ENCODE results near the gene DCD.
A peak's percentile ranks its signal among the peaks of the same experiment; 100 is the strongest.

DCD gene

GRCh38 chr12:54608156-54608555 lies 40.0 kb downstream of the DCD start:
- ChIA-PET CTCF (no interaction called here), POLR2A (no interaction called here)
- no peak for TF ChIP-seq FOXK2 (IDR thresholded peaks at IDR 0.05)
- no peak for DNase-seq (ENCODE audit: extremely low spot score)

GRCh38 chr12:54606556-54606955 lies 41.6 kb downstream of the DCD start:
- CTCF ChIA-PET: interaction anchor here (0.8 to 1.1 kb wide), 3 partner anchors 27 to 80 kb away, joined by 3 to 4 read pairs (median 3); no protein-coding TSS in a partner anchor

GRCh38 chr12:54605138-54605970 lies 42.8 kb downstream of the DCD start:
- TF ChIP-seq FOXK2 (IDR thresholded peaks at IDR 0.05): no peak
- TF ChIP-seq PKNOX1 (IDR thresholded peaks at IDR 0.05): no peak
- no peak for TF ChIP-seq BHLHE40 (IDR thresholded peaks at IDR 0.05; ENCODE audit: borderline replicate concordance)
- TF ChIP-seq SP1 (IDR thresholded peaks at IDR 0.05): no peak
- TF ChIP-seq ZNF384 (IDR thresholded peaks at IDR 0.05): no peak
- DNase-seq (ENCODE audit: extremely low spot score): no peak
- POLR2A ChIA-PET: no interaction called here
- CTCF ChIA-PET: interaction anchor here (0.8 to 1.0 kb wide), 2 partner anchors 26 to 78 kb away, joined by 3 to 4 read pairs; no protein-coding TSS in a partner anchor

More at GRCh38 chr12:54606556-54606955, 41.6 kb downstream of the DCD start:
- POLR2A ChIA-PET: no interaction called here
- no peak for DNase-seq (ENCODE audit: extremely low spot score)
- TF ChIP-seq ARNT (IDR thresholded peaks at IDR 0.05): no peak
- no peak for TF ChIP-seq SP1 (IDR thresholded peaks at IDR 0.05)
- no peak for TF ChIP-seq FOXK2 (IDR thresholded peaks at IDR 0.05)

GRCh38 chr12:54604436-54604835 lies 43.7 kb downstream of the DCD start:
- POLR2A ChIA-PET: no interaction called here
- TF ChIP-seq TARDBP (IDR thresholded peaks at IDR 0.05): no peak
- TF ChIP-seq SUZ12 (IDR thresholded peaks at IDR 0.05): no peak
- TF ChIP-seq ZNF384 (IDR thresholded peaks at IDR 0.05): no peak
- TF ChIP-seq PKNOX1 (IDR thresholded peaks at IDR 0.05): no peak
- no peak for TF ChIP-seq BHLHE40 (IDR thresholded peaks at IDR 0.05; ENCODE audit: borderline replicate concordance)
- TF ChIP-seq FOXM1 (IDR thresholded peaks at IDR 0.05; ENCODE audit: borderline replicate concordance): no peak
- TF ChIP-seq SP1 (IDR thresholded peaks at IDR 0.05): no peak
- TF ChIP-seq HDGF (IDR thresholded peaks at IDR 0.05; ENCODE audit: borderline replicate concordance): no peak
- TF ChIP-seq ELF4 (IDR thresholded peaks at IDR 0.05): no peak
- no peak for TF ChIP-seq L3MBTL2 (conservative IDR thresholded peaks at IDR 0.05)
- no peak for TF ChIP-seq FOXK2 (IDR thresholded peaks at IDR 0.05)
- no peak for TF ChIP-seq CTBP1 (IDR thresholded peaks at IDR 0.05; ENCODE audit: borderline replicate concordance)
- TF ChIP-seq ARNT (IDR thresholded peaks at IDR 0.05): no peak
- no peak for TF ChIP-seq NFRKB (IDR thresholded peaks at IDR 0.05)
- no peak for DNase-seq (ENCODE audit: extremely low spot score)
- CTCF ChIA-PET: interaction anchor here (0.9 kb wide), 1 partner anchor 18 kb away, joined by 3 read pairs; no protein-coding TSS in a partner anchor

- POLR2A ChIA-PET: no interaction called here
- CTCF ChIA-PET: interaction anchor here (0.7 to 0.9 kb wide), 3 partner anchors 12 to 78 kb away, joined by 3 to 5 read pairs (median 3); no protein-coding TSS in a partner anchor
- DNase-seq (ENCODE audit: extremely low spot score): no peak
- no peak for TF ChIP-seq PKNOX1 (IDR thresholded peaks at IDR 0.05)
- TF ChIP-seq FOXA1 (IDR thresholded peaks at IDR 0.05): no peak
- TF ChIP-seq ARNT (IDR thresholded peaks at IDR 0.05): no peak
- TF ChIP-seq ELF4 (IDR thresholded peaks at IDR 0.05): no peak
Observed at GRCh38 chr12:54603872-54604271, 44.3 kb downstream of the DCD start.

- peak; percentile 74 for DNase-seq (ENCODE audit: extremely low spot score)
- TF ChIP-seq FOXA1 (IDR thresholded peaks at IDR 0.05) (no peak), SP1 (IDR thresholded peaks at IDR 0.05) (no peak), L3MBTL2 (conservative IDR thresholded peaks at IDR 0.05) (no peak), HDGF (IDR thresholded peaks at IDR 0.05; ENCODE audit: borderline replicate concordance) (no peak), ZNF384 (IDR thresholded peaks at IDR 0.05) (peak; percentile 84)
- POLR2A ChIA-PET: no interaction called here
- CTCF ChIA-PET: interaction anchor here (0.7 to 0.8 kb wide), 2 partner anchors 11 to 78 kb away, joined by 3 to 5 read pairs; no protein-coding TSS in a partner anchor
Observed at GRCh38 chr12:54603173-54603814, 44.9 kb downstream of the DCD start.

- ChIA-PET POLR2A (no interaction called here), CTCF (interaction anchor here (1.5 kb wide), 1 partner anchor 19 kb away, joined by 3 read pairs; no protein-coding TSS in a partner anchor)
- TF ChIP-seq PKNOX1 (IDR thresholded peaks at IDR 0.05) (no peak), SUZ12 (IDR thresholded peaks at IDR 0.05) (no peak), FOXM1 (IDR thresholded peaks at IDR 0.05; ENCODE audit: borderline replicate concordance) (no peak), ELF4 (IDR thresholded peaks at IDR 0.05) (no peak), NFRKB (IDR thresholded peaks at IDR 0.05) (no peak), BHLHE40 (IDR thresholded peaks at IDR 0.05; ENCODE audit: borderline replicate concordance) (no peak), ZNF384 (IDR thresholded peaks at IDR 0.05) (no peak), HDGF (IDR thresholded peaks at IDR 0.05; ENCODE audit: borderline replicate concordance) (no peak), LEF1 (IDR thresholded peaks at IDR 0.05; ENCODE audit: borderline replicate concordance) (no peak), ARNT (IDR thresholded peaks at IDR 0.05) (no peak), TARDBP (IDR thresholded peaks at IDR 0.05) (no peak), L3MBTL2 (conservative IDR thresholded peaks at IDR 0.05) (no peak), FOXA1 (IDR thresholded peaks at IDR 0.05) (no peak), SP1 (IDR thresholded peaks at IDR 0.05) (no peak), CTBP1 (IDR thresholded peaks at IDR 0.05; ENCODE audit: borderline replicate concordance) (no peak)
- DNase-seq (ENCODE audit: extremely low spot score): no peak
Observed at GRCh38 chr12:54602661-54603060, 45.5 kb downstream of the DCD start.
